ENCODE data around the gene THADA.

- peak; percentile 42 to 79 (median 68) for TF ChIP-seq CTCF (IDR thresholded peaks at IDR 0.05)
- no peak for TF ChIP-seq POLR2A (IDR thresholded peaks at IDR 0.05)
Observed at GRCh38 chr2:43611987-43612894, 16.4 kb upstream of the THADA start.

All from upper lobe of left lung (tissue), 4 donors.